ENCODE results near the gene MTHFR. TPM values are rescaled to one million over a fixed set of nuclear protein-coding genes. Genes with fewer than 3 reads are reported as not detected.

The MTHFR gene
- total RNA-seq, 8 experiments from 2014 or later = 20.7 to 43.8 (median 31.3) TPM

- Histone ChIP-seq H3K4me3 (no peak overlapping the region), H3K27ac (no peak overlapping the region), H3K4me1 (replicated peaks in 1 of 2) (peaks cover 6 to 12% of the 10 kb centered on the region in 2 donors)
- in situ Hi-C loops (cut with MboI; ENCODE audit: low pct_unique_long_range_greater_than_20kb in 2 of 9, low sequenced_read_pairs in 9 of 9, unreplicated experiment in 9 of 9) = no loop called here
- WGBS, 10 experiments = 0 to 100% (median 74%) methylated on average over 1 to 9 of the region's 10 CpGs; no CpG with 5 or more reads in 2 of the 10 experiments
- no peak for ATAC-seq (replicated peaks in 6 of 8)
These were observed 25.2 kb downstream of the MTHFR start for GRCh38 chr1:11780380-11781147.

DNA sequence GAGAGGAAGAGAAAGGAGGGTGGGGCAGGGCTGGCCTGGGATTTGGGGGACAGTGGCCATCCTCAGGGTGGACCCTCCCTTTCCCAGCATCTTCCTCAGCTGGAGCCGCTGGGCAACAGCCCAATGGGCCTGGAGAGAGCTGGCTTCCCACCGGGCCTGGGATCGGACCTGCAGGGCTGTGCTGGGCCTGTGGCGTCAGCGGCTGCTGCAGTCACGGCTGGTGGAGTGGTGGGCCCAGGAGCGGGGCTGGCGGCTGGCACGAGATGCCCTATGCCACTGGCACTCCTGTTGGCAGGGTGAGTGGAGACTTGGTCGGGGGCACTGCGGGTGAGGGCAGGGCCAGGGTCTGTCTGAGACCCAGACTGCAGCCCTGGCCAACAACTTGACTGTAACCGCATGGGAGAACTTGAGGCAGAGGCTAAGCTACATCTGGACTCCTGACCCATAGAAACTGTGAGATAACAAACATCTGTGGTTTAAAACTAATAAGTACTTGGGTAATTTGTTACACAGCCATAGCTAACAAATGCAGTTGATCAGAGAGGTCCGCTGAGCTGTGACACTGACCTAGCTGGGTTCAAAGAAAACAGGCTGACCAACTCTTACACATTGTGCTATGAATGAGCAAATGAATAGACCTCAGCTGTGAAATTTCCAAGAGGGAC lies 25.9 kb downstream of the MTHFR start:
- Histone ChIP-seq H3K27ac (no peak overlapping the region), H3K4me3 (no peak overlapping the region), H3K4me1 (replicated peaks in 1 of 2) (peaks cover 4 to 8% of the 10 kb centered on the region in 2 donors)
- ATAC-seq (replicated peaks in 6 of 8) = no peak
- WGBS, 10 experiments = 82 to 92% (median 87%) methylated on average over 4 to 9 of the region's 13 CpGs; no CpG with 5 or more reads in 7 of the 10 experiments
- in situ Hi-C loops (cut with MboI; ENCODE audit: low pct_unique_long_range_greater_than_20kb in 2 of 9, low sequenced_read_pairs in 9 of 9, unreplicated experiment in 9 of 9) = no loop called here

DNA sequence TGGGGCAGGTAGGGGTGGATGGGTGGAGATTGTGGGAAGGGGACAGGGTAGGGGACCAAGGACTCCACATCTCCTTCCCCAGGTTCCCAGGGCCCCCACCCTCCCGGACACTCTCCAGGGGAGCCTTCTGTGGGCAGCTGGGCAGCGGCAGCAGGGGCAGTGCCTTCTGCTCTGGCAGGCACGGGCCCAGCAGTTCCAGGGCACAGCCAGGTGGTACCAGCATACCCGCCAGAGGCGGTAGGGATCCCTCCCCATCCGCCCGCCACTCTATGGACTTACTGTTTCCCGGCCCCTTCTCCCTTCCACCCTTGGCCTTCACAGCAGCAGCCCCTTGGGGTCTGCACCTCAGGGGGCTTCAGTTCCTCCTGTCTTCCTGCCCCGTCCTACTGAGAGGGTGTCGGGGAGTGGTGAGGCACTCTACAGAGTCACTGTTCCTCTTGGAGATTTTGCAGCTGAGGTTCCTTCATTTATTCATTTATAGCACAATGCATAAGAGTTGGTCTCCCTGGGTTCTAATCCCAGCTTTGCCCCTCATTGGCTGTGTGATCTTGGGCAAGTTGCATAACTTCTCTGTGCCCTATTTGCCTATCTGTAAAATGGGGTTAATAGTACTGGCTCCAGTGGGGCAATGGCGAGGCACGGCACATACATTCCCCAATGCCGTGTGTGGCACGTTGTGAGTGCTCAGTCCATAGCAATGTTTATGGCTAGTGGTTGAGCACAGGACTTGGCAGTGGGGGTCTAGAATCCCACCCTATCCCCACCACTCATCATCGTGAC lies 26.7 kb downstream of the MTHFR start:
- WGBS, 10 experiments = 70 to 92% (median 80%) methylated on average over 2 to 11 of the region's 15 CpGs; no CpG with 5 or more reads in 3 of the 10 experiments
- H3K4me1 ChIP-seq (replicated peaks in 1 of 2) = no peaks in the 10 kb centered on the region
- in situ Hi-C loops (cut with MboI; ENCODE audit: low pct_unique_long_range_greater_than_20kb in 2 of 9, low sequenced_read_pairs in 9 of 9, unreplicated experiment in 9 of 9) = no loop called here
- H3K4me3 ChIP-seq = no peak overlapping the region
- ATAC-seq (replicated peaks in 6 of 8) = peak in 3 of 8 experiments; percentile 7 to 12 (median 9)
- H3K27ac ChIP-seq = no peak overlapping the region

GRCh38 chr1:11778336-11778735 lies 27.4 kb downstream of the MTHFR start:
- in situ Hi-C loops (cut with MboI; ENCODE audit: low pct_unique_long_range_greater_than_20kb in 2 of 9, low sequenced_read_pairs in 9 of 9, unreplicated experiment in 9 of 9) = no loop called here
- Histone ChIP-seq H3K27ac (no peak overlapping the region), H3K4me1 (replicated peaks in 1 of 2) (no peaks in the 10 kb centered on the region), H3K4me3 (no peak overlapping the region)
- WGBS, 10 experiments = 70 to 100% (median 80%) methylated on average over 1 to 6 of the region's 9 CpGs; no CpG with 5 or more reads in 6 of the 10 experiments
- peak in 3 of 8 experiments; percentile 8 to 13 (median 11) for ATAC-seq (replicated peaks in 6 of 8)

DNA sequence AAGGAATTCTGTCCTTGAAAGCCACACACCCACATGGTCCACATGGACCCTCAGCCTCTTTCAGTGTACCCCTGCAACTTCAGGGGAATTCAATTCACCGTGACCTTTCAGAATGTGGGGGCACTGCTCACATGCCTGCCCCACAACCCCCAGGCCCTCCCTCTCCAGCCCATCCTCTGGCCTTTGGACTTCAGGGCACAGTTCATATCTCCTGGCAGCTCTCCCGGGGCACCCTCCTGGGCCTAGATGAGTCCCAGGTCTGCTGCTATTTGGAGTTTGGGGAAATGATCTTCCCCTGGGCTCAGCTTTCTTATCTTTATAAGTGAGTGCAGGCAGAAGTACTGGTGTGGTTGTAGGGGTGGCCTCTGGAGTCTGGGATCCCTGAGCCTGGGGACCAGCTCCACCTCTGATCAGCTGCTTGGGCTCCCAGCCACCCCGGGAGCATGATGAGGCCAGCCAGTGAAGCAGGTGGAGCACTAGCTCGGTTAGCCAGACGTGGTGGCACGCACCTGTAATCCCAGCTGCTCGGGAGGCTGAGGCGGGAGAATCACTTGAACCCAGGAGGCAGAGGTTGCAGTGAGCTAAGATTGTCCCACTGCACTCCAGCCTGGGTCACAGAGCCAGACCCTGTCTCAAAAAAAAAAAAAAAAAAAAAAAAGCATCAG lies 28.0 kb downstream of the MTHFR start:
- Histone ChIP-seq H3K4me1 (replicated peaks in 1 of 2) (no peaks in the 10 kb centered on the region), H3K4me3 (no peak overlapping the region), H3K27ac (no peak overlapping the region)
- in situ Hi-C loops (cut with MboI; ENCODE audit: low pct_unique_long_range_greater_than_20kb in 2 of 9, low sequenced_read_pairs in 9 of 9, unreplicated experiment in 9 of 9) = no loop called here
- 80 to 85% (median 83%) methylated on average over 1 to 6 of the region's 8 CpGs; no CpG with 5 or more reads in 5 of the 10 experiments for WGBS, 10 experiments
- ATAC-seq (replicated peaks in 6 of 8) = no peak

DNA sequence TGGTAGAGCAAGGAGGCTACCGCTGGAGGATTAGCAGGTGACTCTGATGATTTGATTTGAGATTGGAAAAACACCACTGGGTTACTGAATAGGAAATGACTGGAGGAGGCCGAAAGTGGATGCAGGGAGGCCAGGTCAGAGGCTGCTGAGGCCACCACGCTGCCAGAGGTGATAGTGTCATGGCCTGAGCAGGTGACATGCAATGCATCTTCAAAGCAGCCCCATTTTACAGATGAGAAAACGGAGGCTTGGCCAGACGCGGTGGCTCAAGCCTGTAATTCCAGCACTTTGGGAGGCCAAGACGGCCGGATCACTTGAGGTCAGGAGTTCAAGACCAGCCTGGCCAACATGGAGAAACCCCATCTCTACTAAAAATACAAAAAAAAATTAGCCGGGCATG lies 31.0 kb downstream of the MTHFR start:
- in situ Hi-C loops (cut with MboI; ENCODE audit: low pct_unique_long_range_greater_than_20kb in 2 of 9, low sequenced_read_pairs in 9 of 9, unreplicated experiment in 9 of 9) = no loop called here
- H3K4me1 ChIP-seq (replicated peaks in 1 of 2) = no peaks in the 10 kb centered on the region
- H3K27ac ChIP-seq = no peak overlapping the region
- no peak overlapping the region for H3K4me3 ChIP-seq
- WGBS, 10 experiments = 40 to 94% (median 87%) methylated on average over 1 to 9 of the region's 9 CpGs; no CpG with 5 or more reads in 2 of the 10 experiments
- ATAC-seq (replicated peaks in 6 of 8) = no peak

- WGBS, 10 experiments = 0 to 77% (median 56%) methylated on average over 1 to 5 of the region's 5 CpGs; no CpG with 5 or more reads in 3 of the 10 experiments
- H3K27ac ChIP-seq = no peak overlapping the region
- in situ Hi-C loops (cut with MboI; ENCODE audit: low pct_unique_long_range_greater_than_20kb in 2 of 9, low sequenced_read_pairs in 9 of 9, unreplicated experiment in 9 of 9) = no loop called here
- ATAC-seq (replicated peaks in 6 of 8) = no peak
- H3K4me1 ChIP-seq (replicated peaks in 1 of 2) = peaks cover 0 to 4% of the 10 kb centered on the region in 2 donors
- no peak overlapping the region for H3K4me3 ChIP-seq
These were observed 33.3 kb downstream of the MTHFR start for GRCh38 chr1:11772458-11772857.

DNA sequence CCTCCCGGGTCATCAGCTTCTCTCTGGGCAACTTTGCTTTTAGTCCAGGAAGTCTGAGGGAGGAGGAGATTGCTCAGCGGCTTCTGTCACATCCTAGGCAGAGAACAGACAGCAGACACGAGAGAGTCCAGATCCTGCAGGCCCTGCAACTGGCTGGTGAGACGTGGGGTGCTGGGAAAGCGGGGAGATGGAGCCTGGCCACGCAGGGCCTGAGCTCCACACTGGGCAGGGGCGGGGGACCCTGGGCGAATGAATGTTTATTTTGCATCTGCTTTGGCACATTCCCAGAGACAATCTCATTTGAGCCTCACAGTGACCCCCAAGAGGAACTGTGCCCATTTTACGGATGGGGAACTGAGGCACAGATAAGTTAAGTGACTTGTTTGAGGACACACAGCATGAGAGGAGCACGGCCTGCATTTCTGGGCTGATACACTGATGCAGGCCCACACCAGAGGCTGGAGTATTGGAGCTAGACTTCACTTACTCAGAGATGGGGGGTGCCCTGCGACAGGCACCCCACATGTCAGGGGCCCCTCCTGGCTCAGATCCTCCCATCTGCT lies 34.2 kb downstream of the MTHFR start:
- peaks cover under 1 to 10% of the 10 kb centered on the region in 2 donors for H3K4me1 ChIP-seq (replicated peaks in 1 of 2)
- no peak overlapping the region for H3K4me3 ChIP-seq
- no peak for ATAC-seq (replicated peaks in 6 of 8)
- in situ Hi-C loops (cut with MboI; ENCODE audit: low pct_unique_long_range_greater_than_20kb in 2 of 9, low sequenced_read_pairs in 9 of 9, unreplicated experiment in 9 of 9) = no loop called here
- no peak overlapping the region for H3K27ac ChIP-seq
- WGBS, 10 experiments = 59 to 91% (median 80%) methylated on average over 1 to 4 of the region's 11 CpGs; no CpG with 5 or more reads in 5 of the 10 experiments

DNA sequence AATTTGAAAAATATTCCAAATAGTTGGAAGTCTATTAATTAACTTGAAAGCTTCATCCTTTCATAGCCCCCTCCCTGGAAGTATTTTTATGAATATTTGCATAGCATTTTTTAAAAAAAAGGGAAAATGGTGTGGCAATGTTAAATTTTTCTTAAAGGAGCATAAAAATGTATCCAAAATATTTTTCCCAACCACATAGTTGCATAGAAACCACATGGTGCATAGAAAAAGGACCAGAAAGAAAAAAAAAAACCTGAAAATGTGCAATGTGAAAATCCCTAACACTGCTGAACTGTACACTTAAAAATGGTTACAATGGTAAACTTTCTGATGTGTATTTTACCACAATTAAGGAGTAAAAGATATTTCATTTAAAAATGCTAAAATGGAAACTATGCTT lies 35.8 kb downstream of the MTHFR start:
- peak in 1 of 8 experiments; percentile 34 for ATAC-seq (replicated peaks in 6 of 8)
- no peak overlapping the region for H3K27ac ChIP-seq
- H3K4me1 ChIP-seq (replicated peaks in 1 of 2) = peaks cover 3 to 10% of the 10 kb centered on the region in 2 donors
- no peak overlapping the region for H3K4me3 ChIP-seq
- in situ Hi-C loops (cut with MboI; ENCODE audit: low pct_unique_long_range_greater_than_20kb in 2 of 9, low sequenced_read_pairs in 9 of 9, unreplicated experiment in 9 of 9) = no loop called here

GRCh38 chr1:11769274-11769673 lies 36.5 kb downstream of the MTHFR start:
- 33 to 100% (median 80%) methylated on average over 1 to 4 of the region's 4 CpGs; no CpG with 5 or more reads in 3 of the 10 experiments for WGBS, 10 experiments
- Histone ChIP-seq H3K4me1 (replicated peaks in 1 of 2) (peaks cover 3 to 13% of the 10 kb centered on the region in 2 donors), H3K27ac (no peak overlapping the region), H3K4me3 (no peak overlapping the region)
- in situ Hi-C loops (cut with MboI; ENCODE audit: low pct_unique_long_range_greater_than_20kb in 2 of 9, low sequenced_read_pairs in 9 of 9, unreplicated experiment in 9 of 9) = no loop called here
- ATAC-seq (replicated peaks in 6 of 8) = no peak

DNA sequence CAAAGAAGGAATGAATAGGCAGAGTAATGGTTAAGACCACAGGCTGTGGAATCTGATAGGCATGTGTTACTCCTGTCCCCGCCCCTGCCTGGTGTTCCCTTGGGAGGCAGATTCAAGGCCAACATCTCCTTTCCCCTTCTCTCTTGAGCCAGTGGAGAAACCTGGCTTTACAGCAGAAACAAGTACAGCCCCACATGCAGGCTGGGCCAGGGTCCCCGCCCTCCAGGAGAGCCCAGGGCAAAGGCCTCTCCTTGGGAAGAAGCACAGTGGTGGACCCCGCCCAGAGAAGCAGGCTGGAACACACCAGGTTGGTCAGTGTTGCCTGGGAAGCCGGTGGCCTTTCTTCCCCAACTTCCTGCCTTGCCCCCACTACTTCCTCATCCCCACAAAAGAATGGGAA lies 36.9 kb downstream of the MTHFR start:
- WGBS, 10 experiments = 33 to 67% (median 60%) methylated on average over 1 to 3 of the region's 4 CpGs; no CpG with 5 or more reads in 5 of the 10 experiments
- in situ Hi-C loops (cut with MboI; ENCODE audit: low pct_unique_long_range_greater_than_20kb in 2 of 9, low sequenced_read_pairs in 9 of 9, unreplicated experiment in 9 of 9) = no loop called here
- peak in 3 of 8 experiments; percentile 43 to 66 (median 46) for ATAC-seq (replicated peaks in 6 of 8)
- Histone ChIP-seq H3K27ac (no peak overlapping the region), H3K4me1 (replicated peaks in 1 of 2) (peaks cover 3 to 15% of the 10 kb centered on the region in 2 donors), H3K4me3 (no peak overlapping the region)
